AG10803 (cell line): ENCODE data around the gene NRXN2.

Experiments used
- DNase-seq: peaks from one replicate; pipeline ENCODE4 v3.0.0; 2010; ENCODE audit warnings: low read depth
- H3K4me3 ChIP-seq: 2 replicates; pipeline ENCODE4 v1.5.1; 2011; ENCODE audit warnings: mild to moderate bottlenecking, low read length, control low read depth
- TF ChIP-seq, protein P1 (sequence below): conservative IDR thresholded peaks from 2 replicates; pipeline ENCODE4 v1.5.1; 2011; ENCODE audit warnings: mild to moderate bottlenecking, low read length, control low read depth, inconsistent platforms

NRXN2 gene

DNA sequence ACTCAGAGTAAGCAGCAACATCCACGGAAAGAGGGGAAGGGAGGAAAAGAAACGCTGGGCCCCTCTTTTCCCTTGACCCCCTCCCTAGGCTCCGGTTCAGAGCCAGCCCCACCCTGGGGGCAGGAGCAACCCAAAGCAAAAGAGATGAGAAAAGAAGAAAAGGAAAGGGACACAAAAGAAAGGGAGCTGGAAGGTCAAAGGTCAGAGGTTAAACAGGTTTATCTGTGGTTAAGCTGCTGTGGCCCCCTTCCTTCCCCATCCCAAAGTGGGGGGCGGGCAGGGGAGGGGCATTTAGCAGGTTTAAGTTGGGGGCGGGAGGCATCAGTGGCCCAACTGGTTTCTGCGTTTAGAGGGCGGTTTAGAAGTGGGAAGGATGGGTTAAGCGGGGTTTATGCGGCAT is 96.4 kb downstream of the NRXN2 start:
- no peak overlapping the region for H3K4me3 ChIP-seq
- DNase-seq, result no peak
- TF ChIP-seq, protein P1, sequence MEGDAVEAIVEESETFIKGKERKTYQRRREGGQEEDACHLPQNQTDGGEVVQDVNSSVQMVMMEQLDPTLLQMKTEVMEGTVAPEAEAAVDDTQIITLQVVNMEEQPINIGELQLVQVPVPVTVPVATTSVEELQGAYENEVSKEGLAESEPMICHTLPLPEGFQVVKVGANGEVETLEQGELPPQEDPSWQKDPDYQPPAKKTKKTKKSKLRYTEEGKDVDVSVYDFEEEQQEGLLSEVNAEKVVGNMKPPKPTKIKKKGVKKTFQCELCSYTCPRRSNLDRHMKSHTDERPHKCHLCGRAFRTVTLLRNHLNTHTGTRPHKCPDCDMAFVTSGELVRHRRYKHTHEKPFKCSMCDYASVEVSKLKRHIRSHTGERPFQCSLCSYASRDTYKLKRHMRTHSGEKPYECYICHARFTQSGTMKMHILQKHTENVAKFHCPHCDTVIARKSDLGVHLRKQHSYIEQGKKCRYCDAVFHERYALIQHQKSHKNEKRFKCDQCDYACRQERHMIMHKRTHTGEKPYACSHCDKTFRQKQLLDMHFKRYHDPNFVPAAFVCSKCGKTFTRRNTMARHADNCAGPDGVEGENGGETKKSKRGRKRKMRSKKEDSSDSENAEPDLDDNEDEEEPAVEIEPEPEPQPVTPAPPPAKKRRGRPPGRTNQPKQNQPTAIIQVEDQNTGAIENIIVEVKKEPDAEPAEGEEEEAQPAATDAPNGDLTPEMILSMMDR, result no peak

GRCh38 chr11:64624883-64625481 is 98.0 kb downstream of the NRXN2 start:
- TF ChIP-seq, protein P1, result no peak
- H3K4me3 ChIP-seq, result no peak overlapping the region
- DNase-seq, result no peak

- no peak overlapping the region for H3K4me3 ChIP-seq
Measured at GRCh38 chr11:64622681-64623080, 100.3 kb downstream of the NRXN2 start.

GRCh38 chr11:64621283-64622019 is 101.5 kb downstream of the NRXN2 start:
- H3K4me3 ChIP-seq, result no peak overlapping the region
- no peak for DNase-seq
- TF ChIP-seq, protein P1, result no peak

More at GRCh38 chr11:64622681-64623080, 100.3 kb downstream of the NRXN2 start:
- DNase-seq, result no peak
- TF ChIP-seq, protein P1, result no peak

GRCh38 chr11:64620381-64620971 is 102.5 kb downstream of the NRXN2 start:
- H3K4me3 ChIP-seq, result no peak overlapping the region
- TF ChIP-seq, protein P1, result no peak
- DNase-seq, result no peak

DNA sequence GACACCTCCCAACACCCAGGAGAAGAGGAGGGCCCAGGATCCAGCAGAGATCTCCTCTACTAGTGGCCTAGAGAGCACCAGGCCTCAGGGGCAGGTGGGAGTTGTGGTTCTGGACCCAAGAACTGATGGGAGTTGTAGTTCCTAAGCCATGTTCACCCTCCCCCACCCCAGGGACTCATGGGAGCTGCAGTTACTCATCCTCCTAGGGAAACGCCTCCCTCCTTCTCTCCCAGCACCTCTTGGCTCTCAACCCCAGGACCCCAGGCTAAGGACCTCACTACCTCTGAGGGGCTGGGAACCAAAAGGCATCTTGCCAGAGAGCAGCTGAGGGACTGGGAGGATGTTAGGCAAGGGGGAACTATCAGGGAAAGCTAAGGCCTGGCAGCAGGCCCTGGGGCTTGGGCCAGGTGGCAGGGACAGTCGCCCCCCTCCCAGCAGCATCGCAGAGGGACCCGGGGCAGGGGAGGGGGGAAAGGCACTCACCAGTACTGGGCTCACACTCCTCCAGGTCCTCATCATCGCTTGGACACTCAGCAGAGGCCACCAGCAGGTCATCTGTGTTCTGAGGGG is 103.1 kb downstream of the NRXN2 start:
- DNase-seq, result peak; percentile 8
- TF ChIP-seq, protein P1, result no peak
- H3K4me3 ChIP-seq, result no peak overlapping the region
